Rectal smooth muscle tissue (tissue), 1 donor: ENCODE measurements around the gene RAB24.

Source experiments
- H3K27ac ChIP-seq: one replicate; pipeline ENCODE4 v1.7.0; 2013; ENCODE audit warnings: low read depth, low read length, inconsistent platforms
- H3K27me3 ChIP-seq: one replicate; pipeline ENCODE4 v1.7.0; 2013; ENCODE audit warnings: low read length; ENCODE audit not compliant: control insufficient read depth, insufficient read depth
- H3K36me3 ChIP-seq: one replicate; pipeline ENCODE4 v1.7.0; 2013; ENCODE audit warnings: low read length; ENCODE audit not compliant: control insufficient read depth, insufficient read depth
- H3K4me1 ChIP-seq: one replicate; pipeline ENCODE4 v1.7.0; 2013; ENCODE audit warnings: low read length; ENCODE audit not compliant: control insufficient read depth, insufficient read depth
- H3K4me3 ChIP-seq: one replicate; pipeline ENCODE4 v1.7.0; 2013; ENCODE audit warnings: low read length
- H3K9ac ChIP-seq: one replicate; pipeline ENCODE4 v1.7.0; 2013; ENCODE audit warnings: low read length

The RAB24 gene

DNA sequence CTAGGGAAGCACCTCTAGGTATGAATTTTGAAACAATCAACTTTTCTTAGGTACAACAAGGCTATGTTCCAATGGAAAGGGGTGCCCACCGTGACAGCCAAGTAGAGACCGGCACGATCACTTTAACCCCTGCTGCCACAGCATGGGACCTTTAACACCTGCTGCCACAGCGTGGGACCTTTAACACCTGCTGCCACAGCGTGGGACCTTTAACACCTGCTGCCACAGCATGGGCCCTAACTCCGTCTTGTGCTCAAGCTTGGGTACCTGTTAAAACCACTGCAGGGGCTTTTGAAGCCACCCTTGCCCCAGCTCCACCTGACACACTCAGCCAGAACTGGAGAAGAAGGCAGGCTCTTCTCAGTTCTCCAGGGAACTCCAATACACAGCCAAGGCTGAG, 26.4 kb upstream of the RAB24 start:
- no peak overlapping the region for H3K4me3 ChIP-seq
- H3K27me3 ChIP-seq: no peaks in the 10 kb centered on the region
- H3K9ac ChIP-seq: no peak overlapping the region
- H3K36me3 ChIP-seq: peaks cover 34% of the 10 kb centered on the region
- no peaks in the 10 kb centered on the region for H3K4me1 ChIP-seq
- H3K27ac ChIP-seq: no peak overlapping the region

DNA sequence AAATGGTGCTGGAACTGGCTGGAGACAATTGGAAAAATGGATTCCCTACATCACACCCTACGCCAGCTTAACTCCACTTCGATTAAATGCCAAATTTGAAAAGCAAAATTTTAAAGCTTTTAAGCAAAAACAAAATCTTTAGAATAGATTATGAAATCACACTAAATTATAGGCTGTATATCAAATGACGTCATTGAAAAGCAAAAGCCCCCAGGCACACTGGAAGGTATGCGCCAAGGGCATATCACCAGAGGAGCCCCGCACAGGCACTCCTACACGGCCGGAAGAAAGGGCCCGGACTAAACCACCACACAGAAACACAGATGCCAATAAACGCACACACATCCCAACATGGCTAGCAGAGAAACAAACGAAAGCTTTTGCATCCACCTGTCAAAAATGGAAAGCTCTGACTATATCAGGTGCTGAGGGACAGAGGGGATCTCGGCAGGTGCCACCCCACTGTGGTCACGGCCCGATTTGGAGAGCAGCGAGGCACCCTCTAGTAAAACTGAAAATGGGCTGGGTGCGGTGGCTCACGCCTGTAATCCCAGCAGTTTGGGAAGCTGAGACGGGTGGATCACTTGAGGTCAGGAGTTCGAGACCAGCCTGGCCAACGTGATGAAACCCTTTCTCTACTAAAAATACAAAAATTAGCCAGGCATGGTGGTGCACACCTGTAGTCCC, 25.2 kb upstream of the RAB24 start:
- no peak overlapping the region for H3K4me3 ChIP-seq
- H3K27me3 ChIP-seq: no peaks in the 10 kb centered on the region
- no peaks in the 10 kb centered on the region for H3K4me1 ChIP-seq
- no peak overlapping the region for H3K9ac ChIP-seq
- H3K36me3 ChIP-seq: peaks cover 23% of the 10 kb centered on the region
- no peak overlapping the region for H3K27ac ChIP-seq

DNA sequence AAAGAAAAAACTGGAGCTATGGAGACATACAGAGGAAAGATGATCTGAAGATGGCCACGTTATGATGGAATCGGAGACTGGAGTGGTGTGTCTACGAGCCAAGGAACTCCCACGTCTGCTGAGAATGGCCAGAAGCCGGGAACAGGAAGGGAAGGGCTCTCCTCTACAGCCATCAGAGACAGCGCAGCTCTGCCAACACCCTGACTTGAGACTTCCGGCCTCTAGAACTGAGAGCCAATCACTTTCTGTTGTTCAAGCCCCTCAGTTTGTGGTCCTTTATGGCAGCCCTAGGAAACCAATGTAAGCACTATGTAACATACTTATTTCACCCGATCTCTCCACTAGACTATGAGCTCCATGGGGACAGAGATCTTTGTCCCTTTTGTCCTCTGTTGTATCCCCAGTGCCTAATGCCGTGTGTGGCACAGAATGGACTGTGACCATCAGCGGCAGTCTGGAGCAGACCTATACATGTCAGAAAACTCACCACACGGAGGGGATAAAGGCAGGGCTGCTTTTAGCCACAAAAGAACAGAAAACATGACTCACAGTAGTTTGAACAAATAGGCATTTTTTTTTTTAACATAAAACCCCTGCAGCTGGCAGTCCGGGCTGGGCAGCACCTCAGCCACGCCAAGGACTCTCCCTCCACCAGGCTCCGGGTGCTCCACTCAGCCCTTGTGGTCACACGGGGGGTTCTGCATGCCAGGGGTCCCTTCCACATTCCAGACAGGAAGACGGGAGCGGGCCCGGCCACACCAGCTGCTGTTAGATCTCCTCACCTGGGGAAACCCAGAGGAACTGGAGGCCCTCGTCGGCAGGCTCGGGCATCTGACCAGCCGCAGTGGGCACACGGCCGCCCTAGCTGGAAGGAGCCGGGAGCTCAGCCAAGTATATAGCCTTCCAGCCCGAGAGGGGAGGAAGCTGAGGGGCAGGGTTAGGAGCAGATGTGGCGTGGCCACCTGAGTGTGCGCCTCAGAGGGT, 24.3 kb upstream of the RAB24 start:
- H3K9ac ChIP-seq: no peak overlapping the region
- H3K36me3 ChIP-seq: peaks cover 15% of the 10 kb centered on the region
- no peaks in the 10 kb centered on the region for H3K4me1 ChIP-seq
- no peak overlapping the region for H3K4me3 ChIP-seq
- no peaks in the 10 kb centered on the region for H3K27me3 ChIP-seq
- H3K27ac ChIP-seq: peak overlapping the region; percentile 4

DNA sequence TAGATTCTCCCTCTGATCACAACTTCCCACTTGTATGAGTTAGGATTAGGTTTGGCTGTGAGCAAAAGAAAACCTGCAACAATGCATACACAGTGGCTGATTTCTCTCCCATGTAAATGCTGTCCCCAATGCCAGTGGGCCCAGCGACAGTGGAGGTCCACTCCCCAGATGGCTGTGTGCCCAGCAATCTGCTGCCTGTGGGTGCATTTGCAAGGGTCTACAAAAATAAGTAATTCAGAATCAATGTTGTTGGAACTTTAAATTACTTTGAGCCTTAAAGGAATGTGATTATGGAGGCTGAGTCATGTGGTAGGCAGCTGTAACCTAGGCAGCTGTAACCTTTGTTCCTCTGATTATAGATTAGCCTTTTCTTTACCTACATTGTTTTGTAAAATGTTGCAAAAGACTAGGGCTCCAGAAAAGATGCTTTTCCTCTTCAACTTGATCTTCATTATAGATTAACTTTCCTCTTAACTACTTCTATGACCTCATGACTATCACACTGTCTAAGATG, 22.4 kb upstream of the RAB24 start:
- no peak overlapping the region for H3K27ac ChIP-seq
- H3K4me1 ChIP-seq: no peaks in the 10 kb centered on the region
- no peak overlapping the region for H3K9ac ChIP-seq
- no peaks in the 10 kb centered on the region for H3K27me3 ChIP-seq
- H3K36me3 ChIP-seq: peaks cover 9% of the 10 kb centered on the region
- no peak overlapping the region for H3K4me3 ChIP-seq

DNA sequence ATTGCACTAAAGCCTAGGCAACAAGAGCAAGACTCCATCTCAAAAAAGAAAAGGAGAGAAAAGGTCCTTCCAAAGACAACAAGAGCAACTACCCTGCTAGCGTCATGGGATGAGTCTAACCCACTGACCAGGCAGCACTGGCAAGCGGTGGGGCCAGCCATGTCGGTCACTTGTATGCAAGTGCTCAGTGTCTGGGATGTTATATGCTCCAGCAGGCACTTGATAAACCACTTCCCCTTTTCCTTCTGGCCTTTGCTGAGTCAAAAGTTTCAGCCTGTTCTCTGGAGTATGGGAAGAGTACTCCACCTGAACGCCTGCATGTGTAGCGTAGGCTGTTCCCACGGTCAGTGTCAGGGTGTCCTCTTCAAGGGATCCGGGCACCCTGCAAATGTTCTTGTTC, 17.4 kb upstream of the RAB24 start:
- Histone ChIP-seq H3K36me3 (no peaks in the 10 kb centered on the region), H3K27me3 (no peaks in the 10 kb centered on the region), H3K4me1 (no peaks in the 10 kb centered on the region), H3K27ac (no peak overlapping the region), H3K9ac (no peak overlapping the region), H3K4me3 (no peak overlapping the region)

DNA sequence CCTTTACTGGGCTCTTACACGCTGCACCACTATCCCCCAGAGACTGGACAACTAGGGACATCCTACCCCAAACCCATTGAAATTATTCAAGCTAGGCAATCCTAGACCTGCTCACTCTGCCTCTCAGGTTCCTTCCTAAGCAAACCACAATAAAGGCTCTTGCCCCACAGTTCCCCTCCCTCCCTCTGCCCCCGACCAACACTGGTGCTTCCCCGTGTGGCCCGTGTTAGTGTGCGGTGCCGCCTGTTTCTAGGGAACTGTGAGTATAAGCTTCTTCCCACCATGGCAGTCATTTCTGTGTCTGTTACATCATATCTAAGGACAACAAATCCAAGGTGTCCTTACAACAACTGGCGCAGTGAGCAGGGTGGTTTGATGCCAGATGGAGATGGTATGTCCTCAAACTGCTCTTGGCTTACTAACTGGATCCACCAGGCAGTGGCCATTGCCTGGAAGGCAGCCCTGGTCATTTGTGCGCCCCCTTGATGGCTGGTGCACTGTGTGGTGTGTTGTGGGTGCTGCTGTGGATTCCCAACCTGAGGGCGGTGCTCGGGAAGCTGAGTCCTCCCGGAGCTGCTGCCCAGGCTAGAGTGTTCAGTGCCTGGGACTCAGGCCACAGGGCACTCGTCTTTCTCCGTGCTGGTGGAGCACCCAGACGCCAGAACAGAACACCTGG, 16.5 kb upstream of the RAB24 start:
- H3K4me3 ChIP-seq: no peak overlapping the region
- H3K27me3 ChIP-seq: no peaks in the 10 kb centered on the region
- H3K4me1 ChIP-seq: no peaks in the 10 kb centered on the region
- H3K27ac ChIP-seq: no peak overlapping the region
- H3K9ac ChIP-seq: no peak overlapping the region
- no peaks in the 10 kb centered on the region for H3K36me3 ChIP-seq

DNA sequence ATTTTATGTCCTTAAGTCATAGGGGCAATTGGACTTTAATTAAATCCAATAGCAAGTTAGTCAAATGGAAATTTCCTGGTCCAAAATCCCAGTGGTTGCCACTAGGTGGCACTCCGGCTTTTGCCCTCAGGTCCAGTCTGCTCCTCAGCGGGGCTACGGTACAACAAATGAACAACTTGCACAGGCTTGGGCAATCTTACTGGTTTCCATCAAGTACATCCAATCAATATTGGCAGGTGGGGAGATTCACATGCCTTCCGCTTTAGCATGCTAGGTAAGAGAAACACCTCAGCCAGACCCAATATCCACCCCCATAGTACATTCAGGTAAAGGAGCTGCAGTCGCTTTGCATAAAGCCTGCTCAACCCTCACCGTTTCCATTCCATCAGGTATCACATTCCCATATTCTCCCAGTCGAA, 14.4 kb upstream of the RAB24 start:
- Histone ChIP-seq H3K4me1 (no peaks in the 10 kb centered on the region), H3K27ac (no peak overlapping the region), H3K4me3 (no peak overlapping the region), H3K27me3 (no peaks in the 10 kb centered on the region), H3K9ac (no peak overlapping the region), H3K36me3 (no peaks in the 10 kb centered on the region)

DNA sequence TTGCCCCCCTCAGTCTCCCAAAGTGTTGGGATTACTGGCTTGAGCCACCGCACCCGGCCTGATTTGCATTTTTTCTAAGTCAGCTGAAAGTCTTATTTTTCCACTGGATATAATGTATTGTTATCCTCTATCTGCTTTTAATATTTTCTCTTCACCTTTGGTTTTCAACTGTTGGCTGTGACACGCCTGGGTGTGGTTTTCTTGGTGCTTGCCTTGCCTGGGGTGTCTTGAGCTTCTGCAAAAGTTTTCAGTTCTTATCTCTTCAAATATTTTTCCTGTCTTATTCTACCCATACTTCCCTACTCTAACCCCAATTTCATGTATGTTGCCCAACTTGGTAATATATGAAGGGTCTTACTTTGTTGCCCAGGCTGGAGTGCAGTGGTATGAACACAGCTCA, 12.5 kb upstream of the RAB24 start:
- H3K4me3 ChIP-seq: no peak overlapping the region
- H3K9ac ChIP-seq: no peak overlapping the region
- H3K4me1 ChIP-seq: no peaks in the 10 kb centered on the region
- H3K36me3 ChIP-seq: no peaks in the 10 kb centered on the region
- H3K27me3 ChIP-seq: no peaks in the 10 kb centered on the region
- H3K27ac ChIP-seq: no peak overlapping the region

DNA sequence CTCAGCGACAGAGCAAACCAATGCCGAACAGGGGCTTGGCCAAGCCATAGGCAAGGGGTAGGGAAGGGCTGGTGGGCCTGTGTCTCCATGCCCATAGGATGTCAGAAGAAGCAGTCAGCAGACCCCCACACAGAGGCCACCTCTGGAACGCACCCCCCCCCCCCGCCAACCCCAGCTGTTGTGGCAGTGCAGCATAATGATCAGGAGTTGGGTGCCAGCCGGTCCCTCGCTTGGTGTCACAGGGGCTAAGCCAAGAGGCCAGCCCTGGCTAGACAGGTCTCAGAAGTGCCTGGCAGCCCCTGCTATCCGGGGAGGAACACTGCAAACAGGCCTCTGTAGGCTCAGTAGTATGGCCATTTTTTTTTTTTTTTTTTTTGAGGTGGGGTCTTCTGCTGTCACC, 11.9 kb upstream of the RAB24 start:
- Histone ChIP-seq H3K4me1 (no peaks in the 10 kb centered on the region), H3K27ac (no peak overlapping the region), H3K36me3 (no peaks in the 10 kb centered on the region), H3K9ac (no peak overlapping the region), H3K27me3 (no peaks in the 10 kb centered on the region), H3K4me3 (no peak overlapping the region)

DNA sequence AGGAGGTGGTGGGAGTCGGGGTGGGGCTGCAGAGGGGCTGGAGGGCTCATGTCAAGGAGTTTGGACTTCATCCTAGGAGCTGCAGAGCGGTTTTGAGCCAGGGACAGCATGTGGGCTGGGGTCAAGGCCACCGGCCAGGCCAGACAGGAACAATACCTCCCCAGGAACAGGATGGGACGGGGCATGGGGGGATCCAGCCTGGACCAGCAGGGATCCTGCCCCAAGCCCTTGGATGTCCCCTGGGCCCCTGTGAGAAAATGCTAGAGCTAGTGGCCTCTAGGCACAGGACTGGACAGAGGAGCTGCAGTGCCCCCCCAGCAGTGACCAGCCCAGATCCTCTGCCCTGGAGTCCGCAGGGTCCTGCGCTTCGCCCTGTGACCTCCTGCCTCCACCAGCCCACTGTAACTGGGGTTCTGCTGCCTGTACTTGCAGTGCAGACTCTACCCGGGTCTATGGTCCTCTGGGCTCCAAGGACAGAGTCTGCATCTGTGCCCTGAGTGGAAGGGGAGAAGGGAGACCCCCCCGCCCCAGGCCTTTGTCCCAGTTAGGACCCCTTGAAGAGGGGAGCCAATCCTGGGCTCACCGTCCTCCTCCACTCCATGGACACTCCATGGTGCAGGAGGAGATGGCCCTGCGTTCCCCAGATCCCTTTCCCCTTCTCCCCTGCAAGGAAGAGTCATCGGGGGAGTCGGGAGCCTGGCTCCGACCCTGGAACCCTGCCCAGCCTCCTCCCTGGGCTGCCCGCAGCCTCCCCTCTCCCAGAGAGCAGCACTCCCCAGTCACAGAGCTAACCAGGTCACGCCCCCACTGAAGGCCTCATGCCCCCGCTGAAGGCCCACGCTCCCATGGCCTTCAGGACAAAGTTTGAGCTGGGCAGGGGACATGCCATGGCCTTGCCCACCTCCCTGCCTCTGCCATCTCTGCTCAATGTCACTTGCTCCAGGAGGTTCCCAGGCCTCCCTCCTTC, 11.1 kb upstream of the RAB24 start:
- Histone ChIP-seq H3K9ac (no peak overlapping the region), H3K4me3 (no peak overlapping the region), H3K36me3 (no peaks in the 10 kb centered on the region), H3K27me3 (no peaks in the 10 kb centered on the region), H3K4me1 (no peaks in the 10 kb centered on the region), H3K27ac (no peak overlapping the region)

DNA sequence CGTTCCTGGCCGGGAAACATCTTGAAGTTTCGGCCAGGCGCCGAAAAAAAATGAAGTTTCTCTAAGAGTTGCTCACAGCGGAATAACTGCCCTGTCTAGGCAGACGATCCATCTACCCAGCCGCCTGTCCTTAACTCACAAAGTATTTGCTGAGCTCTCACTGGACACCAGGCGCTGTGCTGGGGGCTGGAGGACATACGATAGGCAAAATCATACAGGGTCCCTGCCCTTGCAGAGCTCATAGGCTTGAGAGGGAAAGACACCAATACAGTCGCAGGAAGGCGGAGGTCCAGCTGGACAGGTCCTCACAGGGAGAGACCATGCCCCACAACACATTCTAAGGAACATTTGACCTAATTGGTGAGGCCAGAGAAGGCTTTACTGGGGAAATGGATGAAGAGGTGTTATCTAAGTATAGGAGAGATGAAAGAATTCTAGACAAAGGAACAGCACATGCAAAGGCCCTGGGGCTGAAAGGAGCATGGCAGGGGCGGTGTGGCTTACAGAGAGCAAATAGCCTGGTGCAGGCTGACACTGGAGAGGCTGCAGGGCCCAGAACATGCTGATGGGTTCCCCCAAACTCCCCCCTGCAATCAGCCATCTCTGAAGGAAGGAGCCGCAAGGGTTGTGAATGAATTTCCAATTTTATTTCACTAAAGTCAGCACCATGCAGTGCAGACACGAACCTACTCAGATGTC, 10.2 kb upstream of the RAB24 start:
- no peak overlapping the region for H3K9ac ChIP-seq
- H3K27me3 ChIP-seq: no peaks in the 10 kb centered on the region
- no peaks in the 10 kb centered on the region for H3K4me1 ChIP-seq
- no peak overlapping the region for H3K4me3 ChIP-seq
- no peaks in the 10 kb centered on the region for H3K36me3 ChIP-seq
- H3K27ac ChIP-seq: no peak overlapping the region
